GM23248 (cell line): ENCODE results near the gene NMUR1.

Source experiments
- EZH2 ChIP-seq: fragments of 200-600 bp; sonication (generic); IDR thresholded peaks from 2 replicates; pipeline ENCODE4 v1.6.1; 2018; ENCODE audit warnings: antibody characterized with exemption, mild to moderate bottlenecking; ENCODE audit not compliant: insufficient read depth, poor library complexity, severe bottlenecking
- EZH2phosphoT487 ChIP-seq: fragments of 200-600 bp; sonication (generic); IDR thresholded peaks from 2 replicates; pipeline ENCODE4 v1.6.1; 2018; ENCODE audit warnings: antibody characterized with exemption, moderate library complexity, mild to moderate bottlenecking, low read depth; ENCODE audit not compliant: insufficient read depth

DNA sequence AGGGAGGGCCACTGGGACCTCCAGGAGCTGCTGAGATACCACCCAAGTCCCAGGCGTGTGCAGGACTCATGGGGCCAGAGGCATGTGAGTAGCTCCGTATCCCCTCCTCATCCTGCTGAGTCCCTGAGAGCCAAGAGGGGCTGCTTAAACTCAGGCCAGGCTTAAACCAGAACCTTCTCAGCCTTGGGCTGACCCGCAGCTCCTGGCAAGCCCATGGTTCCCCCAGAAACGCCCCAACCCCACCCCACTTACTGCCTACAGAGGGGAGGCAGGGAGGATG is 2.5 kb upstream of the NMUR1 start:
- no peak for TF ChIP-seq EZH2phosphoT487
- no peak for TF ChIP-seq EZH2
